Mesenteric fat pad (tissue), 1 donor: ENCODE results near the gene DHRS2. TPM values are rescaled to one million over a fixed set of nuclear protein-coding genes. Genes with fewer than 3 reads are reported as not detected.
"Not testable (repeated sequence)": the region's sequence is repeated elsewhere in the genome, so short reads cannot be mapped to it uniquely, and the experiment has no call there.

Experiments used
- DNase-seq: peaks from one replicate; pipeline ENCODE4 v3.0.0-alpha.2; 2020; ENCODE audit warnings: low spot score
- total RNA-seq: library from RNA; stranded (reverse); fragmentation: NEBNext Ultra II Directional; extraction: Animal tissue kit (Norgen Biotek cat#: 25700); gene quantifications from one replicate; pipeline ENCODE4 v1.2.1, GENCODE V29; 2021
- donor health status: DM: yes; HTN: yes; CAD: no.

Gene DHRS2
- total RNA-seq, 1 donor from 2014 or later = not detected

DNA sequence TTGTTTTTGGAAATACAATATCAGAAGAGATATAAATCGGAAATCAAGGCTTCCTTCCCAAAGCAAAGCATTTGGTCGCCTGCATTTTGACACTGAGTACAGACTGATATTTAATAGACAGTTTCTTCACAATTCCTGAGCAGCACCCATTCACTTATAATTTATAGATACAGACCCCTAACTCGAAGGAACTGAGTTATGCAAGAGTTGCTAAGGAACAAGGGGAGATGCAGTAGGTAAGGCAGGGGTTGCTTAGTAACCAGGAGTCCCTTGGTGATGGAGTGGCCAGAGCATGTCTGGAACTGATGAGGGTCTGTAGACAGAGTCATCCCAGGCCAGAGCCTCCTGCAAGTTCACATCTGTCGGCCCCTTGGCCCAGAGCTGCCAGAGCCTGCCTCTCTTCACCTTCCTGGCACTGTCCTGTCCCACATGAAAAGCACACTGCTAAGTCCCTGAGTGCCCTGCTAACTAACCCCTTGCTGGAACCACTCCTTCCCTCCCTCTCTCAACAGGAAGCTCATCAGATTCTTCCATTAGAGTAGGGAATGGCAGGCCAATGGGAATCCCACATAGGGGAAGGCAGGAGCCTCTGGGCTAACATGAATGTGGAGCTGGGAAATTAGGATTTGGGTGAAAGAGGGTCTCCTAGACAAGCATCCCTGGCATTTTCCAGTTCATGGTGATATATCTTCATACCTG lies 3.6 kb upstream of the DHRS2 start:
- DNase-seq = no peak

DNA sequence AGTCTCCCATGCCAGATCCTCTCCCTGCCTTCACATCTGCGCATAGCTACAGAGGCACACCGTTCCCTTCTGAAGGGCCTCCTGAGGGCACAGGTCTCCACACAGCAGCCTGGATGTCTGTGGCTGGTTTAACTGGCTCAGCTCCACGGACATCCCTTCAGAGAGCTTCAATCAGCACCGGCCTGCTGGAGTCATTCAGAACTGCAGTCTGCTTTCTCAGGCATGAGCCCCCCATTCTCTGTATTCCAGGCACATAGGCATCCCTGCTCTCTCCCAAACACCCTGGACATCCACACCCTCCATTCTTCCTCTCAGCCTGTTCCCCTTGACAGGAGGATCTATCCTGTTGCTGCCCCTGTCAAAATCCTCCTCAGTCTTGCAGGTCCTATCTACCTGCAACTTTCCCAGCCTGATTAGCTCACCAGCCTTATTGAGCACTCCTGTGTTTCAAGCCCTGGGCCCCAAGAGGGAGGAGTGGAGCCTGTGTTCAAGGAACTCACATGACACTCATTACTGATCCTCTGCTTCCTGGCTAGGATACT lies 2.9 kb upstream of the DHRS2 start:
- no peak for DNase-seq

DNA sequence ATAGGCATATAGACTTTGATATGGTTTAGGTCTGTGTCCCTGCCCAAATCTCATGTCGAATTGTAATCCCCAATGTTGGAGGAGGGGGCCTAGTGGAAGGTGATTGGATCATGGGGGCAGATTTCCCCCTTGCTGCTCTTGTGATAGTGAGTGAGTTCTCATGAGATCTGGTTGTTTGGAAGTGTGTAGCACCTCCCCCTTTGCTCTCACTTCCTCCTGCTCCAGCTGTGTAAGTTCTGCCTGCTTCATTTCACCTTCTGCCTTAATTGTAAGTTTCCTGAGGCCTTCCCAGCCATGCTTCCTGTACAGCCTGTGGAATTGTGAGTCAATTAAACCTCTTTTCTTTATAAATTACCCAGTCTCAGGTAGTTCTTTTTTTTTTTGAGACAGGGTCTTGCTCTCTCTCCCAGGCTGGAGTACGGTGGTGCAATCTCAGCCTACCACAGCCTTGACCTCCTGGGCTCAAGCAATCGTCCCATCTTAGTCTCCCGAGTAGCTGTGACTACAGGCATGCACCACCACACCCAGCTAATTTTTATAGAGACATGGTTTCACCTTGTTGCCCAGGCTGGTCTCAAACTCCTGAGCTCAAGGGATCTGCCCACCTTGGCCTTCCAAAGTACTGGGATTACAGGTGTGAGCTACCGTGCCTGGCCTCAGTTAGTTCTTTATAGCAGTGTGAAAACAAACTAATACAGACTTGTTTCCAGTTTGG lies 1.3 kb upstream of the DHRS2 start:
- not testable (repeated sequence) for DNase-seq

DNA sequence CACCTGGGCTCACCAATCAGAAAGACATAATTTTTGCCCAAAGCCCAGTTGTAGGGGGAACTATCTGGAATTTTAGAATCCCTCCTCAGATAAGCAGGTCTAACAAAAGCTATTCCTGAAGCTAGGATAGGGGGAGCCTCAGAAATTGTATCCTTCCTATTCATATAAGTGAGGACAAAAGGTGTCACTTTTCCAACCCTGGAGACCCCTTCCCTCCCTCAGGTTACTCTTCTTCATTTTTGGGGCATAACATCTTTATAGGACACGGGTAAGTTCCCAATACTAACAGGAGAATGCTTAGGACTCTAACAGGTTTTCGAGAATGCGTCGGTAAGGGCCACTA lies 1.1 kb downstream of the DHRS2 start:
- DNase-seq = not testable (repeated sequence)

DNA sequence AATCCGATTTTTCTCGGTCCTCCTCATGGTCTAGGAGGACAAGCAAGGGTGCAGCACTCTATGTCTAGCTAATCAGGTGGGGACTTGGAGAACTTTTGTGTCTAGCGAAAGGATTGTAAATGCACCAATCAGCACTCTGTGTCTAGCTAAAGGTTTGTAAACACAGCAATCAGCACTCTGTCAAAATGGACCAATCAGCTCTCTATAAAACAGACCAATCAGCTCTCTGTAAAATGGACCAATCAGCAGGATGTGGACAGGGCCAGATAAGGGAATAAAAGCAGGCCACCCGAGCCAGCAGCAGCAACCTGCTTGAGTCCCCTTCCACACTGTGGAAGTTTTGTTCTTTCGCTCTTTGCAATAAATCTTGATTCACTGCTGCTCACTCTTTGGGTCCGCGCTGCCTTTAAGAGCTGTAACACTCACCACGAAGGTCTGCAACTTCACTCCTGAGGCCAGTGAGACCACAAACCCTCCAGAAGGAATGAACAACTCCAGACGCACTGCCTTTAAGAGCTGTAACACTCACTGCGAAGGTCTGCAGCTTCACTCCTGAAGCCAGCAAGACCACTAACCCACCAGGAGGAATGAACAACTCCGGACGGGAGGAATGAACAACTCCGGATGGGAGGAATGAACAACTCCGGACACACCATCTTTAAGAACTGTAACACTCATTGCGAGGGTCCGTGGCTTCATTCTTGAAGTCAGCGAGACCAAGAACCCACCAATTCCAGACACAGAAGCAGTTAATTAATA lies 1.7 kb downstream of the DHRS2 start:
- not testable (repeated sequence) for DNase-seq

DNA sequence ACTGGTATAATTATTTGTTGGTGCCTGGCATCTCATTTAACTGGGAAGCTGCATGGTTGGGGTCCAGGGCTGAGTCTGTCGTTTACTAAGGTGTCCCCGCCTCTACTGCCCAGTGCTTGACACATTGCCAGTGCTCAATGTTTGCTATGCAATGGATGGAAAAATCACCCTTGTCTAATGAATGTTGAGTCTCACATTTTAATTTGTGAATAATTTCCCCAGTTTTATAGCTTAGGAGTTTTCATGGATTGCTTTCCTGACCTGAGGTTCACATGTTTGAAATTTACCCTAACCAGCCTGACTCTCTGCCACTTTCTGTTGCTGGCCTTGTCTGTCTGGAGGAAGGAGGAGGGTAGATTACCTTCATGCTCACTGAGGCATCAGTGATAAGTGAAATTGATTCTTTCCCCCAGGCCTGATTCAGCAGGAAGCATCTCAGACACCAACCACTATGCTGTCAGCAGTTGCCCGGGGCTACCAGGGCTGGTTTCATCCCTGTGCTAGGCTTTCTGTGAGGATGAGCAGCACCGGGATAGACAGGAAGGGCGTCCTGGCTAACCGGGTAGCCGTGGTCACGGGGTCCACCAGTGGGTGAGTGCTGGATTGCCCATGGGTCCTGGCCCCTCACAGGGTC lies 2.4 kb downstream of the DHRS2 start:
- no peak for DNase-seq

DNA sequence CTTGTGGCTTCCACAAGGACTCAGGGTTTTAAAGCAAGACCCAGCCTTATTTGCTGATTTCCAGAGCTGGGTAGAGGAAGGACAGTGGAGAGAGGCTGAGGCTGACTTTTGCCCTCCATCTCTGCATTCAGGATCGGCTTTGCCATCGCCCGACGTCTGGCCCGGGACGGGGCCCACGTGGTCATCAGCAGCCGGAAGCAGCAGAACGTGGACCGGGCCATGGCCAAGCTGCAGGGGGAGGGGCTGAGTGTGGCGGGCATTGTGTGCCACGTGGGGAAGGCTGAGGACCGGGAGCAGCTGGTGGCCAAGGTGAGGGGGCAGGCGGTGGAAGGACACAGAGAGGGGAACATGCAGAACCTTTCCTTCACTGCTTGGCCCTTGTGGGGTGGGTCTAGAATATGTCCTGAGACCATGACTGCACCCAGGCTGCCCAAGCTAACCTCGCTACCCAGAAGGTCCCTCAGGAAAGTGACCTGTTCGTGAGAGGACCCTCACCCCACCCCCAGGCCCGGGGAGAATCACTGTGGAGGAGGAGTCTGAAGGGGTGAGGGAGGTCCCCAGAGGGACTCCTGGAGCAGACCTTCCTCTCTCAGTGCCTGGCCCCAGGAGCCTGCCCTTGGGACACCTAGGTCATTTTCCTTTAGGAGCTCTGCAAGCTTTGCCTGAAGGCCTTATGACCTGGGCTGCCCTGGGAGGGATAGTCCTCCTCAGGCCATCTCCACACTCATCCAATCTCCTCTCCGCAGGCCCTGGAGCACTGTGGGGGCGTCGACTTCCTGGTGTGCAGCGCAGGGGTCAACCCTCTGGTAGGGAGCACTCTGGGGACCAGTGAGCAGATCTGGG lies 3.1 kb downstream of the DHRS2 start:
- no peak for DNase-seq

DNA sequence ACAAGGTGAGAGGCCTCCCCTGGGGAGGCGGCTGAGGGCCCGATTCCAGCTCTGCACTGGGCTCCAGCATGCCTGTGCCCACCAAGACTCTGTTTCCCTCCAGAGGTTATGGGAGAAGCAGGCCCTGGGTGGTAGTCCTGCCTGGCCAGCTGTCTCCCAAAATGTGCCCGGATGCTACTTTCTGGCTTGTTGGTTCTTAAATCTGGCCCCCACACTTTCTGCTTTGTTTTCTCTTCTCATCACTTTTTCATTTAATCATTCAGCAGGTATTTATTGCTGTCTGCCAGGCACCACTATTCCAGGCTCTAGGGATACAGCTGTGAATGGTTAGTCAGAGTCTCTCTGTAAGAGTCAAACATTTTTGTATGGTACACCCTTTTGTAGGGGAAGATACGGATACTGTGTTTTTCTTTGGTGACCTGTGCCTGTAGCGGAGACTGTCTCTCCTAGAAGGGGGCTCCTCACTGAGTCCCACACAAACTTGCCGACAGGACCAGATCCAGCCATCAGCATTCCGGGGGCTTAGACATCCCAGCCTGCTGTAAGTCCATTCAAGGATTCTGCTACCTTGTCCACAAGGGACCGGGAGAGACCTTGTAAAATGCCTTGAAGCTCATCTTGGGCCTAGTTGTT lies 3.8 kb downstream of the DHRS2 start:
- DNase-seq = no peak

DNA sequence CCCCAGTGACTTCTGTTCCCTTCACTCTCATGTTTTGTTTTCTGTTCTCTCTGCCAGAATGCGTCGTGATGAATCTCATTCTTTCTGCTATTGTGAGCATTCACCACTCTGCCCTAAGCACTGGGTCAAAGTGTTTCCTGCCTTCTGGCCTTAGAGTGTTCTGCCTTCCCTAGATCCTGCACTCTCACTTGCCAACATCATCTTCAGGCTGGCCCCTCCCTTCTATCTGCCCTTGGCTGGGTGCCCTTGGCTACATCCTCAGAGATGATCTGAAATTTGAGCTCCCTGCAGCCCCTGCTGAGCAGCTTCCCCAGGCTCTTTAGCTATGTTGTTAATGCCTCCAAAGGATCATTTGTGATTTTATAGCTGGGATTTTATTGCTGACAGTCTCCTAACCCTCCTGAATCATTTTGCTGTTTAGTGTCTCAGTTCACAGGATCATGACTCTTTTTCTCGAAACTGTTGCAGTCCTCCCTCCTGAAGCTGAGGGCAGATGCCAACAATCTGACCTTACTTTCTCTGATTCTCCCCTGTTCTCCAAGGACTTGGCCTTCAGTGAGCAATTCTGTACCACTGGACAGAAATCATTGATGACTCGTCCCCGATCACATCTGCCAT lies 4.5 kb downstream of the DHRS2 start:
- DNase-seq = no peak

DNA sequence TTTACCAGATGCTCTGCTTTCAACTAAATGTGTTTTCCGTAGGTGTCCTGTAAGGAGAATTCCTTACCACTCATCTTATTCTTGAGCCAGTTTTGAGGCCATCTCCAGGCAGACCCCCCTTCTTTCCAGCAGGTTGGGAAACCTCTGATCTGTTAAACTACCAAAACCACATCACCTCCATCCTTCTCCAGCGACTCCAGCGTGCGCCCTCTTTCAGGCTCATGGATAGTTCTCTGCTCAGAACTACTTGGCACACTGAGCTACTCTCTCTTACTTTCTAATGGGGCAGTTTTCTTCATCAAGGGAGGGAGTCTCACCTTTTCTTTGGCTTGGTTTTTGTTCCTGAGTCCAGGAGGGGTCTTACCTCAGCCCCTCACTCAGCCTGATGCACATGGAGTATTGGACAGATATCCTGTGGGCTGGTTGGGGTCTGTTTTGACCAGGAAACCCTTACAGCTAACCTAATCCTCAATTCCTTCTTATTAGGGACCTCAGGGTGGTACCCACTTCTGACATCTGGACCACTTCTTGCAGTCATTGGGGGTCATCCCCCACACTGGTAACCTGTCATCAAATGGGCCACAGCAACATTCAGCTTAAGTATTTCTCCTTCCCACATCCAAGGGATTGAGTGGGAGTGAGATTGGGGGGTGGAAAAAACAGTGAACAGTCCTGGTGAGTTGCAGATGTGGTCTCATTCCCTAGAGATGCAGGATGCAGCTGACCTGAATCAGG lies 5.2 kb downstream of the DHRS2 start:
- no peak for DNase-seq

DNA sequence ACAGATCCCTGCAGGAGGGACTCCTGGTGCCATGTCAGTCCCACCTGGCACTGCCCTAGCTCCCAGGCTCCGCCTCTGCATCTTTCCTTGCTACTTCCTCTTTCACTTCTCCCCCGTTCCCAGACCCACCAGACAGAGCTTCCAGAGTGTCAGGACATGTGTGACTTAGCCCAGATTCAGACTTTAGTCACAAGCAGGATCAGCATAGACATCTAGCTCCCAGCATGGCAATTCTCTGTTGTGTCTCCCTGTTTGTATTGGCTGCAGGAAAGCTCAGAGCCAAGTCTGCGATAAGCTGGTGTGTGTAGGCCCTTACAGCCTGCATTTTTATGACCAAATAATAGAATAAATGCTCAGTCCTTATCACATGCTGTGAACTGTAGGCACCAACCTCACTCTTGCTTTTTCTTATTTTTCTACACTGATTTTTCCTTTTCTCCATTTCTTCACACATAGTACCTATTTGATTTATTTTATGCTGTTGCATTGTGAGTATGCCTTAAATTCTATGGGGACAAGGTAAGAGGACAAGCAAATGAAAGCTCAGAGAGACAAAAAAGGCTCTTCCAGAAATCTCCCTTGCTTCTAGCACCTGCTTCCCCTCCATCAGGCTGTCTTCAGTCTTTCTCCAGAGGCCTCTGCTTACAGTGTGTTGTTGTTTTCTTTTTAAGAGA lies 5.9 kb downstream of the DHRS2 start:
- no peak for DNase-seq

DNA sequence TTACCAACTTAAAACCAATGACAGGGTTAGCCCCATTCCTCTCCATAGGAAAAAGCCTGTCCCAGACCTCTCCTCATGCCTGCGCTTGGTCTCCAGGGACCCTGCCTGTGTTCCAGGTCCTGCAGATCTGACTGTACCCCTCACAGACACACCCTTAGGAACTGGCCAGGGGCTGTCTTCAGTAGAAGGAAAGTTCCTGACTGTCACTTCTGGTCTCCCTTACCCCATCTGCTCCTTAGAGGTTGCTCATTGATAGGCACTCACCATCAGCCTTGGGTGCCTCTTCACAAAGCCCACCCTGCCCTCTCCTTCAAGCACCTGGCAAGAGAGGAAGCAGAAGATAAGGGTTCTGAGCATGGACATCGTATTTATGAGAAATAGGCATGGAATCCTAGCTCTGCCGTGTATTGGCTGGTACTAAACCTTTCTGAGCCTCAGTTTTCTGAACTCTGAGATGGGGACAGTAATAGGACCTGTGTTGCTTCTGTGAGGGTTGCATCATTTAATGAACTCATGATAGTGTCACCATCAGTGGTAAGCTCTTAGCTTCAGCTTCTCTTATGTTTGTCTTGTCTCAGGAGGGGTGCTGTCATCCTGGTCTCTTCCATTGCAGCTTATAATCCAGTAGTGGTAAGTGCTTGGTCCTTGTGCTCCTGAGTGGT lies 7.5 kb downstream of the DHRS2 start:
- peak; percentile 51 for DNase-seq

DNA sequence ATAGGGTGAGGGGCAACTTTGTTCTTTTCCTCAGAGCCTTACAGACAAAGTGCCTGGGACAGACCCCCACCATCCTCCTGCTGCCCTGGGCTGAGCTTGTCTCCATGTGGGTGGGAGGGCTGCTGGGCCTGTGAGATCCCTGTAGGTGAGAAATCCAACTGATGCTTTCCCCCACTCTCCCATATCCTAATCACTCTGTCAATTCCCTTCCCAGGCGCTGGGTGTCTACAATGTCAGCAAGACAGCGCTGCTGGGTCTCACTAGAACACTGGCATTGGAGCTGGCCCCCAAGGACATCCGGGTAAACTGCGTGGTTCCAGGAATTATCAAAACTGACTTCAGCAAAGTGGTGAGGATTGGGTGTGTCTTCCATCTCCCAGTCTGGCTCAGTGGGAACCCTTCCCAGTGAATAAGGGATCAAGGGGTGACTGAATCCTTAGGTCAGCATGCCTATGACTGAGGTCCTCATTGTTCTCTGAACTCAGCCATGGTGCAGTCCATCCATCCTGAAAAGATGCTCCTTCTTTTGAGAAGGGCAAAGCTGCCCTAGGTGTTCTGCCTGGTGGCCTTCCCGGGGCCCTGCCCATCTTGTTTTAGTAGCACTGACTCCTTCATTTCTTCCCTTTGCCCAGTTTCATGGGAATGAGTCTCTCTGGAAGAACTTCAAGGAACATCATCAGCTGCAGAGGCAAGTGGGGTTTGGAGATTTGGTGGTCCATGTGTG lies 8.2 kb downstream of the DHRS2 start:
- peak; percentile 68 for DNase-seq

DNA sequence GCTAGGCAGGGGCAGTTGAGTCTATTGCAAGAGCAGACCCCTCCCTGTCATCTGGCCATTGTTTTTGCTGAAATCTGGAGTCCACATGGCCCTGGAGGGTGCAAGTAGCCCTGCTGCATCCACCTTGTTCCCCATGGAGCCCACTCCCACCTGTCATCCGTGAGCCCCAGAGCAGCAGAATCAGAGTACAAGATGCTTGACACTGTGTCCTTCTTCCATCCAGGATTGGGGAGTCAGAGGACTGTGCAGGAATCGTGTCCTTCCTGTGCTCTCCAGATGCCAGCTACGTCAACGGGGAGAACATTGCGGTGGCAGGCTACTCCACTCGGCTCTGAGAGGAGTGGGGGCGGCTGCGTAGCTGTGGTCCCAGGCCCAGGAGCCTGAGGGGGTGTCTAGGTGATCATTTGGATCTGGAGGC lies 8.8 kb downstream of the DHRS2 start:
- peak; percentile 39 for DNase-seq

DNA sequence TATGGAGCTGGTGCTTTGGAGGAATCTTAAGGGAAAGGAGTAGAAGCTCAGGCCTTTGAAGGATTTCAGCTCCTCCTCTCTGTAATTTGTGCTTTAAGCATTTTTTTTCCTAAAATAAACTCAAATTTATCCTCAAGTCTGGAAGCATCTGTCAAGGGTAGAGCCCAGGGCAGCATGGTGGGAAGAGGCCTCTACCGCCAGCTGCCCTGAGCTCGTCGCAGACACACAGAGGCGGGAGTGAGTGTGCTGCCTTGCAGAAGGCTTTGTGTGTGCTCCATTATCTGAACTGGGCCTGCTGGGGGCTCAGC lies 9.3 kb downstream of the DHRS2 start:
- peak; percentile 74 for DNase-seq

DNA sequence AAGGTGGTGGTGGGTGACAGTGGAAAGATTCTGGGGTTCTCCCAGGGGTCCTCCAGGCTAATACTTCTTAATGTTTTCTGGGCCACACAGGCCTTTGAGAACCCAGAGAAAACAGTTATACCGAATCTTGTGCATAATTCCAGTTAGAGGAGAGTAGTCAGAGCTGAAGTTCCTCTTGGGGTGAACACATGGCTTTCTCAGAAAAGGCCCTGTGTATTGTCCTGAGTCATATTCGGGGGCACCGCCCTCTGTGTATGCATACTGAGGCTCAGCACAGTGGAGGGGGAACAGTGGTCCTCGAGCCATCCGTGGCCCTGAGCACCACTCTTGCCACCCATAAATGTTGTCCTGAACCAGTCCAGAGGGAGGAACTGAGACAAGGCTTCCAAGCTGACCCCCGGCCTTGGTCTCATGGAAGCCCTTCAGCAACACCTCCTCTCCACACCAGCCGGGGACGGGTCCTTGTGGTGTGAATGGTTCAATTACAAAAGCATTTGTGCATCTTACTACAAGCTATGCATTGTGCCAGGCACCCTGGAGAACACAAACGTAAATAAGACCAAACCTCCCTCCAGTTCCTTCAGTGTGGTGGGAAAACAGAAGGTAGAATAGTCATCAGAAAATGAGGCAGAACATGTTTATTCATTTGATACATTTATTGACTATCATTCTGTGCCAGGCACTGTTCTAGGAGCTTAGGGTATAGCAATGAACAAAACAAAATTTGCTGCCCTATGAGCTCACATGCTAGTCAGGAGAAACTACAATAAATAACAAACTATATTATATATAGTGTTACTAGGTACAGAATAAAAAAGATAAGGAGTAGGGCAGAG lies 9.9 kb downstream of the DHRS2 start:
- peak; percentile 67 for DNase-seq
